Astrocyte of the spinal cord (primary cell): Measurements from ENCODE around the gene TSPAN11.
A peak's percentile ranks its signal among the peaks of the same experiment; 100 is the strongest.

ENCODE experiments used
- DNase-seq: peaks from one replicate; pipeline ENCODE4 v3.0.0; 2011; ENCODE audit warnings: low read depth, low spot score
- H3K4me3 ChIP-seq: 2 replicates; pipeline ENCODE4 v1.5.1; 2011; ENCODE audit warnings: low read depth, mild to moderate bottlenecking, low read length, moderate library complexity
- CTCF ChIP-seq: IDR thresholded peaks from 2 replicates; pipeline ENCODE4 v1.5.1; 2012; ENCODE audit warnings: low read depth, mild to moderate bottlenecking, low read length, inconsistent platforms
- in situ Hi-C: cut with HindIII; loops from 2 replicates; pipeline ENCODE4 v1.10.0; 2017; ENCODE audit warnings: low sequenced_read_pairs

Gene TSPAN11

GRCh38 chr12:30926243-30927221, at the start of gene TSPAN11:
TSPAN11 (plus strand) TSS chr12:30926748; CDS start chr12:30953992, 27,244 bp downstream.
- H3K4me3 ChIP-seq: peak within 1 kb of the TSS; percentile 28
- no peak for TF ChIP-seq CTCF
- in situ Hi-C loops: no loop called here
- DNase-seq: peak; percentile 31

GRCh38 chr12:30877105-30877875, 49.3 kb upstream of the TSPAN11 start:
- no peak for DNase-seq
- TF ChIP-seq CTCF: no peak
- in situ Hi-C loops: no loop called here
- no peak overlapping the region for H3K4me3 ChIP-seq

GRCh38 chr12:30878024-30878423, 48.5 kb upstream of the TSPAN11 start:
- in situ Hi-C loops: no loop called here
- DNase-seq: no peak
- H3K4me3 ChIP-seq: no peak overlapping the region
- TF ChIP-seq CTCF: no peak

GRCh38 chr12:30880061-30880460, 46.5 kb upstream of the TSPAN11 start:
- DNase-seq: no peak
- in situ Hi-C loops: no loop called here
- no peak for TF ChIP-seq CTCF
- H3K4me3 ChIP-seq: no peak overlapping the region

- DNase-seq: no peak
- in situ Hi-C loops: no loop called here
- H3K4me3 ChIP-seq: no peak overlapping the region
- no peak for TF ChIP-seq CTCF
Measured at GRCh38 chr12:30880813-30881212, 45.7 kb upstream of the TSPAN11 start.

- no peak for DNase-seq
- peak; percentile 24 for TF ChIP-seq CTCF
- in situ Hi-C loops: no loop called here
- no peak overlapping the region for H3K4me3 ChIP-seq
Measured at GRCh38 chr12:30882706-30883105, 43.8 kb upstream of the TSPAN11 start.
